Measurements from ENCODE around the gene IFNK. TPM values are rescaled to one million over a fixed set of nuclear protein-coding genes. Genes with fewer than 3 reads are reported as not detected.

Gene IFNK
- total RNA-seq, 2 experiments from 2014 or later: not detected

- Histone ChIP-seq H3K9me3 (ENCODE audit: control insufficient read depth in 1 of 2, insufficient read depth in 1 of 2, low read length in 2 of 2) (no peaks in the 10 kb centered on the region), H3K4me3 (ENCODE audit: low read length) (peak overlapping the region; percentile 86), H3K4me1 (ENCODE audit: insufficient read depth, low read length) (peaks cover 18% of the 10 kb centered on the region), H3K27ac (ENCODE audit: low read depth in 1 of 2, low read length in 2 of 2) (peak overlapping the region; percentile 96 to 99), H3K36me3 (ENCODE audit: insufficient read depth, low read length) (no peaks in the 10 kb centered on the region), H3K27me3 (ENCODE audit: control insufficient read depth in 1 of 2, insufficient read depth in 2 of 2, low read length in 2 of 2) (no peaks in the 10 kb centered on the region)
- ChIA-PET CTCF (interaction anchor here (2.0 kb wide), 1 partner anchor 12 kb away, joined by 5 read pairs; no protein-coding TSS in a partner anchor), POLR2A (interaction anchor here (1.2 to 2.3 kb wide), 5 partner anchors 9 to 616 kb away, joined by 3 to 18 read pairs (median 6); partner anchors contain the start of genes IFT74 and MOB3B)
- peak overlapping the region; percentile 98 for H3K4me3 Mint-ChIP-seq
- peaks cover 18% of the 10 kb centered on the region for H3K36me3 Mint-ChIP-seq (ENCODE audit: low read depth)
- DNase-seq: peak in 1 of 14 experiments; percentile 23
- no peak for ATAC-seq (ENCODE audit: poor library complexity)
- intact Hi-C loops (cut with DNase I, micrococcal nuclease): loop anchor here (2.0 to 10.0 kb wide), 5 partner anchors 45 to 680 kb away; partner anchors contain the start of genes CAAP1 (in 2 of the 2), IFT74 (in 2 of the 2) and MOB3B (in 1 of the 2)
- H3K27ac Mint-ChIP-seq: peak overlapping the region; percentile 98
- H3K27me3 Mint-ChIP-seq: peaks cover 5% of the 10 kb centered on the region
- H3K4me1 Mint-ChIP-seq (ENCODE audit: low read depth): peaks cover 46% of the 10 kb centered on the region
- TF ChIP-seq CTCF (IDR thresholded peaks at IDR 0.05): no peak
- H3K9me3 Mint-ChIP-seq: no peaks in the 10 kb centered on the region
Observed at GRCh38 chr9:27572061-27572460, 48.0 kb downstream of the IFNK start.

GRCh38 chr9:27572566-27572917 is 48.5 kb downstream of the IFNK start:
- Histone ChIP-seq H3K27ac (ENCODE audit: low read depth in 1 of 2, low read length in 2 of 2) (peak overlapping the region; percentile 96 to 99), H3K36me3 (ENCODE audit: insufficient read depth, low read length) (no peaks in the 10 kb centered on the region), H3K27me3 (ENCODE audit: control insufficient read depth in 1 of 2, insufficient read depth in 2 of 2, low read length in 2 of 2) (no peaks in the 10 kb centered on the region), H3K4me3 (ENCODE audit: low read length) (peak overlapping the region; percentile 86), H3K4me1 (ENCODE audit: insufficient read depth, low read length) (peaks cover 18% of the 10 kb centered on the region), H3K9me3 (ENCODE audit: control insufficient read depth in 1 of 2, insufficient read depth in 1 of 2, low read length in 2 of 2) (no peaks in the 10 kb centered on the region)
- DNase-seq (peak in 10 of 14 experiments; percentile 34 to 86 (median 61)), ATAC-seq (ENCODE audit: poor library complexity) (peak; percentile 36)
- Mint-ChIP-seq H3K9me3 (no peaks in the 10 kb centered on the region), H3K4me1 (ENCODE audit: low read depth) (peaks cover 41% of the 10 kb centered on the region), H3K27ac (peak overlapping the region; percentile 98), H3K4me3 (peak overlapping the region; percentile 98), H3K36me3 (ENCODE audit: low read depth) (peaks cover 14% of the 10 kb centered on the region), H3K27me3 (peaks cover 5% of the 10 kb centered on the region)
- TF ChIP-seq CTCF (IDR thresholded peaks at IDR 0.05): no peak
- CTCF ChIA-PET: interaction anchor here (2.0 kb wide), 1 partner anchor 12 kb away, joined by 5 read pairs; no protein-coding TSS in a partner anchor
- POLR2A ChIA-PET: interaction anchor here (0.6 to 2.3 kb wide), 9 partner anchors 7 to 616 kb away, joined by 3 to 18 read pairs (median 4); partner anchors contain the start of genes IFT74 and MOB3B
- intact Hi-C loops (cut with DNase I, micrococcal nuclease): loop anchor here (2.0 to 10.0 kb wide), 5 partner anchors 45 to 680 kb away; partner anchors contain the start of genes CAAP1 (in 2 of the 2), IFT74 (in 2 of the 2) and MOB3B (in 1 of the 2)

GRCh38 chr9:27572918-27573633 is 49.0 kb downstream of the IFNK start, which contains the start of gene C9orf72:
Gene C9orf72, minus strand, starts transcription at chr9:27573481. Its CDS starts 6,361 bp downstream, at chr9:27567120.
- peak within 1 kb of the TSS; percentile 96 to 99 for H3K27ac ChIP-seq (ENCODE audit: low read depth in 1 of 2, low read length in 2 of 2)
- peaks cover 2% of the 10 kb centered on the region for H3K9me3 Mint-ChIP-seq
- H3K4me3 Mint-ChIP-seq: peak within 1 kb of the TSS; percentile 98
- H3K4me1 Mint-ChIP-seq (ENCODE audit: low read depth): peaks cover 36% of the 10 kb centered on the region
- H3K27me3 Mint-ChIP-seq: peaks cover 5% of the 10 kb centered on the region
- H3K4me3 ChIP-seq (ENCODE audit: low read length): peak within 1 kb of the TSS; percentile 86
- ATAC-seq (ENCODE audit: poor library complexity): peak; percentile 57
- no peaks in the 10 kb centered on the region for H3K9me3 ChIP-seq (ENCODE audit: control insufficient read depth in 1 of 2, insufficient read depth in 1 of 2, low read length in 2 of 2)
- intact Hi-C loops (cut with DNase I, micrococcal nuclease): loop anchor here (2.0 to 10.0 kb wide), 5 partner anchors 46 to 681 kb away; partner anchors contain the start of genes CAAP1 (in 2 of the 2), IFT74 (in 2 of the 2) and MOB3B (in 1 of the 2)
- H3K36me3 ChIP-seq (ENCODE audit: insufficient read depth, low read length): no peaks in the 10 kb centered on the region
- ChIA-PET CTCF (interaction anchor here (2.0 kb wide), 1 partner anchor 13 kb away, joined by 5 read pairs; no protein-coding TSS in a partner anchor), POLR2A (interaction anchor here (0.6 to 2.3 kb wide), 10 partner anchors 8 to 681 kb away, joined by 3 to 18 read pairs (median 4); partner anchors contain the start of genes IFT74 and MOB3B)
- peak within 1 kb of the TSS; percentile 98 for H3K27ac Mint-ChIP-seq
- H3K36me3 Mint-ChIP-seq (ENCODE audit: low read depth): peaks cover 13% of the 10 kb centered on the region
- no peak for TF ChIP-seq CTCF (IDR thresholded peaks at IDR 0.05)
- peaks cover 18% of the 10 kb centered on the region for H3K4me1 ChIP-seq (ENCODE audit: insufficient read depth, low read length)
- DNase-seq: peak; percentile 80 to 94 (median 88)
- H3K27me3 ChIP-seq (ENCODE audit: control insufficient read depth in 1 of 2, insufficient read depth in 2 of 2, low read length in 2 of 2): no peaks in the 10 kb centered on the region

Data from CD4-positive, alpha-beta T cell (primary cell).